A673 (cell line): ENCODE data around the gene GALNT2. TPM values are rescaled to one million over a fixed set of nuclear protein-coding genes. Genes with fewer than 3 reads are reported as not detected.

Experiments
- BruUV-seq: library from RNA; stranded (reverse); fragments of 400-500 nt; replicated peaks from 2 replicates; lab custom pipeline; 2021; lab: Mats Ljungman, UMichigan
- CTCF ChIA-PET: fragments of 300-600 bp; sonication (Branson Sonifier 250); formaldehyde crosslinking; loops from one replicate; lab custom pipeline; 2022; ENCODE audit warnings: antibody characterized with exemption; lab: Charles Lee
- POLR2A ChIA-PET: fragments of 300-600 bp; sonication (Branson Sonifier 250); formaldehyde crosslinking; loops from one replicate; lab custom pipeline; 2022; ENCODE audit warnings: antibody characterized with exemption; ENCODE audit not compliant: low non-redundant PET; lab: Charles Lee
- DNase-seq: peaks from one replicate; pipeline ENCODE4 v3.0.0-alpha.2; 2015; ENCODE audit warnings: low spot score
- H3K27ac ChIP-seq: fragments of 200-600 bp; sonication (generic); 2 replicates; pipeline ENCODE4 v1.5.1; 2016; ENCODE audit warnings: mixed run types, low read depth, mild to moderate bottlenecking, mixed read lengths, antibody characterized with exemption, low read length; ENCODE audit not compliant: poor library complexity, severe bottlenecking
- H3K27me3 ChIP-seq: fragments of 200-600 bp; sonication (generic); replicated peaks from 2 replicates; pipeline ENCODE4 v1.6.1; 2017; ENCODE audit warnings: mixed run types, low read depth, mild to moderate bottlenecking, mixed read lengths, antibody characterized with exemption, low read length; ENCODE audit not compliant: insufficient read depth, poor library complexity
- H3K36me3 ChIP-seq: fragments of 200-600 bp; sonication (generic); 2 replicates; pipeline ENCODE4 v1.6.1; 2016; ENCODE audit warnings: mixed run types, mild to moderate bottlenecking, mixed read lengths, antibody characterized with exemption, low read length; ENCODE audit not compliant: insufficient read depth, poor library complexity, severe bottlenecking
- H3K4me1 ChIP-seq: fragments of 200-600 bp; sonication (generic); 2 replicates; pipeline ENCODE4 v1.6.1; 2017; ENCODE audit warnings: mixed run types, mild to moderate bottlenecking, mixed read lengths, antibody characterized with exemption, low read length; ENCODE audit not compliant: insufficient read depth, poor library complexity, severe bottlenecking
- H3K4me3 ChIP-seq: fragments of 200-600 bp; sonication (generic); 2 replicates; pipeline ENCODE4 v1.5.1; 2016; ENCODE audit warnings: low read depth, mixed run types, mild to moderate bottlenecking, mixed read lengths, low read length; ENCODE audit not compliant: poor library complexity, severe bottlenecking
- H3K9me3 ChIP-seq: fragments of 200-600 bp; sonication (generic); 2 replicates; pipeline ENCODE4 v1.6.1; 2016; ENCODE audit warnings: mixed run types, low read depth, mild to moderate bottlenecking, mixed read lengths, antibody characterized with exemption, low read length; ENCODE audit not compliant: poor library complexity, severe bottlenecking
- CTCF ChIP-seq: fragments of 300-800, 200-600 bp; sonication (generic); conservative IDR thresholded peaks from 2 replicates; pipeline ENCODE4 v1.5.1; 2017; ENCODE audit warnings: low read depth, mild to moderate bottlenecking, antibody characterized with exemption, low read length, moderate library complexity, mixed read lengths
- EZH2 ChIP-seq: fragments of 200-600 bp; sonication (generic); IDR thresholded peaks from 2 replicates; pipeline ENCODE4 v1.6.1; 2017; ENCODE audit warnings: borderline replicate concordance, low read depth, mild to moderate bottlenecking, mixed read lengths, antibody characterized with exemption, low read length; ENCODE audit not compliant: poor library complexity, severe bottlenecking
- intact Hi-C: fragments of 100-400 bp; cut with micrococcal nuclease; formaldehyde crosslinking; loops from one replicate; pipeline ENCODE4 v1.10.0; 2022; ENCODE audit not compliant: unreplicated experiment
- total RNA-seq: library from RNA; stranded (reverse); gene quantifications from 2 replicates; pipeline ENCODE4 v1.2.3, GENCODE V29; 2021

The GALNT2 gene
- total RNA-seq, 1 experiment from 2014 or later = 94.6 TPM

- no peak for DNase-seq
- Histone ChIP-seq H3K4me1 (peaks cover 9% of the 10 kb centered on the region), H3K27ac (no peak overlapping the region), H3K36me3 (no peaks in the 10 kb centered on the region), H3K27me3 (no peaks in the 10 kb centered on the region), H3K4me3 (no peak overlapping the region), H3K9me3 (no peaks in the 10 kb centered on the region)
- TF ChIP-seq CTCF (no peak), EZH2 (no peak)
- BruUV-seq = no TSS peak
- CTCF ChIA-PET = interaction anchor here (0.6 kb wide), 1 partner anchor 232 kb away, joined by 3 read pairs; no protein-coding TSS in a partner anchor
- POLR2A ChIA-PET = interaction anchor here (0.6 kb wide), 1 partner anchor 697 kb away, joined by 3 read pairs; no protein-coding TSS in a partner anchor
- intact Hi-C loops = no loop called here
These were observed 17.3 kb upstream of the GALNT2 start for GRCh38 chr1:230049731-230050130.

GRCh38 chr1:230050973-230051735 is 15.9 kb upstream of the GALNT2 start:
- no peak overlapping the region for H3K27ac ChIP-seq
- H3K4me3 ChIP-seq = no peak overlapping the region
- DNase-seq = no peak
- intact Hi-C loops = no loop called here
- H3K36me3 ChIP-seq = no peaks in the 10 kb centered on the region
- peaks cover 9% of the 10 kb centered on the region for H3K4me1 ChIP-seq
- no peaks in the 10 kb centered on the region for H3K27me3 ChIP-seq
- POLR2A ChIA-PET = no interaction called here
- no peaks in the 10 kb centered on the region for H3K9me3 ChIP-seq
- no TSS peak for BruUV-seq
- CTCF ChIA-PET = no interaction called here
- TF ChIP-seq CTCF = no peak
- TF ChIP-seq EZH2 = no peak

GRCh38 chr1:230052018-230052417 is 15.0 kb upstream of the GALNT2 start:
- intact Hi-C loops = no loop called here
- H3K36me3 ChIP-seq = no peaks in the 10 kb centered on the region
- DNase-seq = no peak
- no peaks in the 10 kb centered on the region for H3K27me3 ChIP-seq
- H3K27ac ChIP-seq = no peak overlapping the region
- H3K9me3 ChIP-seq = no peaks in the 10 kb centered on the region
- peaks cover 5% of the 10 kb centered on the region for H3K4me1 ChIP-seq
- TF ChIP-seq EZH2 (no peak), CTCF (no peak)
- no peak overlapping the region for H3K4me3 ChIP-seq
- POLR2A ChIA-PET = interaction anchor here (0.6 kb wide), 1 partner anchor 22 kb away, joined by 3 read pairs; no protein-coding TSS in a partner anchor
- no TSS peak for BruUV-seq
- CTCF ChIA-PET = no interaction called here
